ENCODE data around the gene ESRRG. TPM values are rescaled to one million over a fixed set of nuclear protein-coding genes. Genes with fewer than 3 reads are reported as not detected.
A peak's percentile ranks its signal among the peaks of the same experiment; 100 is the strongest.

ESRRG gene
- total RNA-seq, 1 donor from 2014 or later, result 1.5 TPM

DNA sequence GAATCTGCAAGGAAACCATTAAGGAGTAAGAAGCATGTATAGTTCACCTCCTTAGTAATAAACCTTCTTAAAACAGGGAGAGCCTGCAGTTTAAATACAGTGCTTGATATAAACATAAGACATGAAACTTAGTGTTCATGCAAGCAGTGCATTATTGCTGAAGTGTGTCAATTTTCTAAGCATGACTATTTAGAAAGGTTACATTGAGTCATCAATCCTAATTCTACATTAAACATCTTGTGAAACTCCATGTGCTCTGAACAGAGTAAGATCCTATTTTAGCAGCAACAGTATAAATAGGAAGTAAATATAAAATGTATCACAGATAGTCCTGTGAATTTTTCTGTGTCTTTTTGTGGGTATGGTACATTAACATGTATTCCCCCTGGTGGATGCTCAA lies 135.5 kb downstream of the ESRRG start:
- Mint-ChIP-seq H3K9me3 (peaks cover 7% of the 10 kb centered on the region), H3K27ac (ENCODE audit: unreplicated experiment) (no peak overlapping the region), H3K27me3 (ENCODE audit: low read depth) (no peaks in the 10 kb centered on the region), H3K36me3 (ENCODE audit: low read depth) (peaks cover 1% of the 10 kb centered on the region), H3K4me1 (peaks cover 2% of the 10 kb centered on the region), H3K4me3 (no peak overlapping the region)
- no peak for DNase-seq (ENCODE audit: low read depth, low spot score)
- no peak for TF ChIP-seq CTCF (conservative IDR thresholded peaks at IDR 0.05)

- H3K4me3 Mint-ChIP-seq, result no peak overlapping the region
- no peak for DNase-seq (ENCODE audit: low read depth, low spot score)
- H3K9me3 Mint-ChIP-seq, result peaks cover 10% of the 10 kb centered on the region
- TF ChIP-seq CTCF (conservative IDR thresholded peaks at IDR 0.05), result no peak
- peaks cover 2% of the 10 kb centered on the region for H3K36me3 Mint-ChIP-seq (ENCODE audit: low read depth)
- no peaks in the 10 kb centered on the region for H3K27me3 Mint-ChIP-seq (ENCODE audit: low read depth)
- H3K4me1 Mint-ChIP-seq, result peaks cover 20% of the 10 kb centered on the region
- H3K27ac Mint-ChIP-seq (ENCODE audit: unreplicated experiment), result no peak overlapping the region
Measured at GRCh38 chr1:216582151-216582550, 141.1 kb downstream of the ESRRG start.

GRCh38 chr1:216580538-216581057 lies 142.6 kb downstream of the ESRRG start:
- TF ChIP-seq CTCF (conservative IDR thresholded peaks at IDR 0.05), result no peak
- H3K36me3 Mint-ChIP-seq (ENCODE audit: low read depth), result peaks cover 2% of the 10 kb centered on the region
- no peaks in the 10 kb centered on the region for H3K27me3 Mint-ChIP-seq (ENCODE audit: low read depth)
- no peak for DNase-seq (ENCODE audit: low read depth, low spot score)
- H3K27ac Mint-ChIP-seq (ENCODE audit: unreplicated experiment), result no peak overlapping the region
- no peak overlapping the region for H3K4me3 Mint-ChIP-seq
- peaks cover 10% of the 10 kb centered on the region for H3K9me3 Mint-ChIP-seq
- peaks cover 32% of the 10 kb centered on the region for H3K4me1 Mint-ChIP-seq

DNA sequence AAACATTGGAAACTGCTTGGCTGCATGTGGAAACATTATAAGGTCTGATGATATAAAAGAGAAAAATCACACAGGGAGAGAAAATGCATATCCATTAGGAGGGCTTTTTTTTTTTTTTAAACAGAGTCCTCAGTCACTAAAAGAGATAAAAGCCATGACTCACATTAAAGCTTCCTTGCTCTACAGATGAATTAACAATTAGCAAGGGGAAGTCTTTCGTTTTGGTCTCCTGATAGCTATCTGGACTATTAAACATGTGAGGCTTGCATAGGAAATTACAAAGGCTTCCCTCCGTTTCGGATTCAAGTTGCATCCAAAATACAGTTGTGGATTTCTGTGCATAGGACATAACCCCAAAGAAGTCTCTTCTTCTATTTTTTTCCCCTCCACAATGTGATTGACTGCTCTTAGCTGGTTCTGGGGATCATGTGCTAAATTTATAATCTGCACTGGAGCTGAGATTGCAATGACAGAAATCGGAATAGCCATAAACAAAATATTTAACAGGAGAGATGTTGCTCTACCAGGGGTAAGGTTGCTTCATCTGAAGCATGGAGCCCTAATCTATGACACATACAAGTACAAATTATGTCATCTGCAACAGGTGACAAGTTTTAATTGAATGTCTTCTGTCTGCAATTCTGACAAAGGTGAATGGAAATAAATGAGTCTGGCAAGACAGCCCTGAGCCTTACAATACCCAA lies 146.8 kb downstream of the ESRRG start:
- no peak overlapping the region for H3K4me3 Mint-ChIP-seq
- H3K4me1 Mint-ChIP-seq, result peaks cover 19% of the 10 kb centered on the region
- DNase-seq (ENCODE audit: low read depth, low spot score), result no peak
- peaks cover 1% of the 10 kb centered on the region for H3K9me3 Mint-ChIP-seq
- H3K36me3 Mint-ChIP-seq (ENCODE audit: low read depth), result no peaks in the 10 kb centered on the region
- H3K27me3 Mint-ChIP-seq (ENCODE audit: low read depth), result no peaks in the 10 kb centered on the region
- H3K27ac Mint-ChIP-seq (ENCODE audit: unreplicated experiment), result no peak overlapping the region
- no peak for TF ChIP-seq CTCF (conservative IDR thresholded peaks at IDR 0.05)

DNA sequence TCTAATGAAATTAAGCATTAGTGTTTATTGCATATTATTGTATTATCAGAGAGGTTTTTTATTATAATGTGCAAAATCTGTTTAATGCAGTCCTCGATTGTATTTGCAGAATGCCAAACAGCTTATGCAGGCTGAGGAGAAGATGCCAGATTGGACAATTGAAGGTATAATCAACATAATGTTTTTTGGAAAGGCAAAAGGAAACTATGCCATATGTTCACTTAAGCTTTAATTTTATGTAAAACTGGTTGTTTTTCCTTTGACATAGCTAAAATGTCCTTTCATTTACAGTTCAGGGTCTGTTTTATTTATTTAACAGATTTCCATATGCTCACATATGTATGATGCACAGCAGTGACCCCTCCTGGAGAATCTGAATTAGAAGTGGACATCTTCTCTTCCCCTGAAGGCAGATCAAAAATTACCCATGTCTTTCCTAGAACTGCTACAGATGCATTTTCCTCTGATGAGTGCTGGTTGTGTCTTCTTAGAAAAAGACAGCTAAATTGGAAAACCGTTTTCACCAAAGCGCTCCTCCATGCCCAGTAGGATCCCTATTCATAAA lies 156.5 kb downstream of the ESRRG start:
- H3K36me3 Mint-ChIP-seq (ENCODE audit: low read depth), result no peaks in the 10 kb centered on the region
- no peaks in the 10 kb centered on the region for H3K27me3 Mint-ChIP-seq (ENCODE audit: low read depth)
- H3K4me3 Mint-ChIP-seq, result no peak overlapping the region
- H3K4me1 Mint-ChIP-seq, result peaks cover 4% of the 10 kb centered on the region
- no peak for DNase-seq (ENCODE audit: low read depth, low spot score)
- no peak overlapping the region for H3K27ac Mint-ChIP-seq (ENCODE audit: unreplicated experiment)
- TF ChIP-seq CTCF (conservative IDR thresholded peaks at IDR 0.05), result peak; percentile 49
- no peaks in the 10 kb centered on the region for H3K9me3 Mint-ChIP-seq

Measured in neural crest cell (in vitro differentiated cells).